Spinal cord (tissue), 10 donors: ENCODE measurements around the gene CDADC1. TPM values are rescaled to one million over a fixed set of nuclear protein-coding genes. Genes with fewer than 3 reads are reported as not detected.

ENCODE experiments used
- DNase-seq, 6 donors: peaks; one replicate each; pipeline versions ENCODE4 v3.0.0 to v3.0.0-alpha.2; 2013 to 2015; ENCODE audit warnings: low spot score in 6 of 6, low read depth in 4 of 6
- H3K27ac ChIP-seq: one replicate; pipeline ENCODE4 v1.5.1; 2013; ENCODE audit warnings: low read depth, low read length, control low read depth
- H3K27me3 ChIP-seq: one replicate; pipeline ENCODE4 v1.6.1; 2013; ENCODE audit warnings: low read length; ENCODE audit not compliant: control insufficient read depth, insufficient read depth
- H3K36me3 ChIP-seq: one replicate; pipeline ENCODE4 v1.6.1; 2013; ENCODE audit warnings: low read length; ENCODE audit not compliant: control insufficient read depth, insufficient read depth
- H3K4me1 ChIP-seq: one replicate; pipeline ENCODE4 v1.6.1; 2013; ENCODE audit warnings: low read length; ENCODE audit not compliant: control insufficient read depth, insufficient read depth
- H3K4me3 ChIP-seq: one replicate; pipeline ENCODE4 v1.5.1; 2013; ENCODE audit warnings: low read depth, low read length, control low read depth
- H3K9me3 ChIP-seq: one replicate; pipeline ENCODE4 v1.6.1; 2013; ENCODE audit warnings: low read length; ENCODE audit not compliant: control insufficient read depth, insufficient read depth
- WGBS: methylation state at CpG from one replicate; pipeline ENCODE4 v1.1.5; 2013; ENCODE audit warnings: missing lambda C conversion rate; ENCODE audit not compliant: insufficient coverage; 5-methylcytosine and 5-hydroxymethylcytosine counted together
- polyA plus RNA-seq, 2 donors: library from polyadenylated mRNA; unstranded; fragments of 120-200 nt; gene quantifications; one replicate each; pipeline ENCODE4 v1.2.1, GENCODE V29; 2013; ENCODE audit not compliant: insufficient read length in 2 of 2
- total RNA-seq, 2 donors: library from RNA; depleted of rRNA in 1 of 2; stranded (reverse); fragments of 120-200 nt in 1 of 2; fragments of >200 nt in 1 of 2; gene quantifications; one replicate each; pipeline versions ENCODE4 v1.2.3 to v1.2.4, GENCODE V29; 2013 to 2014
- donor health status: healthy.

CDADC1 gene
- total and polyA plus RNA-seq, 4 donors: 11.1 to 20.1 (median 14.8) TPM

GRCh38 chr13:49341941-49342340, 94.2 kb downstream of the CDADC1 start:
- no peaks in the 10 kb centered on the region for H3K9me3 ChIP-seq

GRCh38 chr13:49342454-49342853, 94.7 kb downstream of the CDADC1 start:
- DNase-seq: no peak
- no CpG with 5 or more reads among the region's 2 CpGs for WGBS
- H3K9me3 ChIP-seq: no peaks in the 10 kb centered on the region
- no peaks in the 10 kb centered on the region for H3K4me1 ChIP-seq
- H3K27me3 ChIP-seq: no peaks in the 10 kb centered on the region
- peaks cover 3% of the 10 kb centered on the region for H3K36me3 ChIP-seq
- H3K27ac ChIP-seq: no peak overlapping the region
- no peak overlapping the region for H3K4me3 ChIP-seq

More at GRCh38 chr13:49341941-49342340, 94.2 kb downstream of the CDADC1 start:
- Histone ChIP-seq H3K36me3 (peaks cover 3% of the 10 kb centered on the region), H3K27ac (no peak overlapping the region), H3K27me3 (no peaks in the 10 kb centered on the region), H3K4me3 (no peak overlapping the region), H3K4me1 (no peaks in the 10 kb centered on the region)
- DNase-seq: no peak

Other genes with a start within 250 kb of the CDADC1 start
- gene MLNR, start 27.6 kb upstream of the CDADC1 start, total RNA-seq: not detected
- gene MLNR, start 27.6 kb upstream of the CDADC1 start, polyA plus RNA-seq: under 1 TPM in 1 of 2 donors, not detected in 1; 0.21 TPM
- gene CAB39L, start 196.1 kb downstream of the CDADC1 start, total RNA-seq: 10 to 100 TPM; 38.8 to 44.1 TPM
- 10 to 100 TPM; 31.8 to 34.2 TPM for gene CAB39L, start 196.1 kb downstream of the CDADC1 start, polyA plus RNA-seq
- 10 to 100 TPM; 17.6 to 22.0 TPM for gene SETDB2, start 196.3 kb downstream of the CDADC1 start, total RNA-seq
- gene SETDB2, start 196.3 kb downstream of the CDADC1 start, polyA plus RNA-seq: 10 to 100 TPM; 11.9 to 13.8 TPM
- gene PHF11, start 248.0 kb downstream of the CDADC1 start, total RNA-seq: 10 to 100 TPM; 20.5 to 26.2 TPM
- 10 to 100 TPM; 29.7 to 34.0 TPM for gene PHF11, start 248.0 kb downstream of the CDADC1 start, polyA plus RNA-seq